GM12878 (cell line): Measurements from ENCODE around the gene TMEM61. TPM values are rescaled to one million over a fixed set of nuclear protein-coding genes. Genes with fewer than 3 reads are reported as not detected.

ENCODE experiments used
- ATAC-seq: fragments of 200-7000 bp; cut with Tn5 transposase; 3 replicates; pipeline ENCODE4 v1.9.1; 2020; ENCODE audit warnings: mild to moderate bottlenecking, moderate library complexity
- BruUV-seq: library from RNA; stranded (reverse); fragments of 400-500 nt; replicated peaks from 2 replicates; lab custom pipeline; 2021; lab: Mats Ljungman, UMichigan
- CTCF ChIA-PET: fragments of 300-600 bp; sonication (Branson Sonifier 250); formaldehyde crosslinking; extraction: SDS; loops from one replicate; lab custom pipeline; 2021; ENCODE audit warnings: inconsistent platforms; lab: Yijun Ruan, JAX
- POLR2A ChIA-PET: fragments of 350-600 bp; formaldehyde crosslinking; extraction: SDS; loops from one replicate; lab custom pipeline; 2021; ENCODE audit warnings: inconsistent platforms; lab: Charles Lee
- RAD21 ChIA-PET: fragments of 300-600 bp; sonication (Branson Sonifier 250); formaldehyde crosslinking; loops from one replicate; lab custom pipeline; 2023; ENCODE audit warnings: antibody characterized with exemption; ENCODE audit not compliant: unreplicated experiment; lab: Charles Lee
- SMC1A ChIA-PET: fragments of 300-600 bp; sonication (Branson Sonifier 250); formaldehyde crosslinking; loops from one replicate; lab custom pipeline; 2023; ENCODE audit not compliant: unreplicated experiment, uncharacterized antibody; lab: Charles Lee
- DNase-seq: peaks from one replicate; pipeline ENCODE4 v3.0.0-alpha.2; 2011; ENCODE audit warnings: low read depth, low spot score
- FAIRE-seq: peaks from 3 replicates; lab custom pipeline; 2011; peaks lifted over from hg19 to GRCh38; lab: Jason Lieb, UNC
- H2AFZ ChIP-seq: 2 replicates; pipeline ENCODE4 v1.6.0; 2011; ENCODE audit warnings: low read depth, low read length, control low read depth; ENCODE audit not compliant: control insufficient read depth
- H3K27ac ChIP-seq: 2 replicates; pipeline ENCODE4 v1.5.1; 2011; ENCODE audit warnings: control low read depth; ENCODE audit not compliant: control insufficient read depth, insufficient read depth
- H3K27me3 ChIP-seq, 2 experiments: replicated peaks in 1 of 2; 2 replicates each; pipeline versions ENCODE4 v1.6.0 to v1.6.1; 2011; ENCODE audit warnings: low read length in 1 of 2; ENCODE audit not compliant: control insufficient read depth in 2 of 2, insufficient read depth in 2 of 2
- H3K36me3 ChIP-seq, 2 experiments: 2 replicates each; pipeline ENCODE4 v1.5.1; 2011; ENCODE audit warnings: low read length in 1 of 2; ENCODE audit not compliant: control insufficient read depth in 2 of 2, insufficient read depth in 2 of 2
- H3K4me1 ChIP-seq: 2 replicates; pipeline ENCODE4 v1.6.1; 2011; ENCODE audit warnings: mild to moderate bottlenecking, low read length, moderate library complexity, mixed read lengths; ENCODE audit not compliant: control insufficient read depth, insufficient read depth
- H3K4me2 ChIP-seq: 2 replicates; pipeline ENCODE4 v1.6.0; 2011; ENCODE audit warnings: control low read depth; ENCODE audit not compliant: control insufficient read depth, insufficient read depth
- H3K4me3 ChIP-seq: fragments of 200-600 bp; sonication (generic); 2 replicates; pipeline ENCODE4 v1.5.1; 2016
- H3K79me2 ChIP-seq: 2 replicates; pipeline ENCODE4 v1.6.0; 2011; ENCODE audit warnings: low read length; ENCODE audit not compliant: control insufficient read depth, insufficient read depth
- H3K9ac ChIP-seq: 2 replicates; pipeline ENCODE4 v1.8.0; 2011; ENCODE audit warnings: low read length, control low read depth, mixed read lengths; ENCODE audit not compliant: control insufficient read depth, insufficient read depth
- H3K9me3 ChIP-seq: replicated peaks from 3 replicates; pipeline ENCODE4 v1.5.1; 2011; ENCODE audit warnings: mild to moderate bottlenecking, low read length; ENCODE audit not compliant: control insufficient read depth, insufficient read depth
- H4K20me1 ChIP-seq: 2 replicates; pipeline ENCODE4 v1.6.0; 2011; ENCODE audit not compliant: control insufficient read depth, insufficient read depth
- ASH2L ChIP-seq: fragments of 300-600, 200-600 bp; sonication (generic); IDR thresholded peaks from 2 replicates; pipeline ENCODE4 v1.6.1; 2017; ENCODE audit warnings: low read depth, mild to moderate bottlenecking, borderline replicate concordance
- BHLHE40 ChIP-seq, 2 experiments: fragments of 450-650 bp in 1 of 2; IDR thresholded peaks; 2 replicates each; pipeline ENCODE4 v1.6.1; 2011 to 2017; ENCODE audit warnings: low read depth in 2 of 2, borderline replicate concordance in 1 of 2, improper control_type of control experiment in 1 of 2, low read length in 1 of 2, mild to moderate bottlenecking in 1 of 2
- CBFB ChIP-seq: IDR thresholded peaks from 2 replicates; pipeline ENCODE4 v1.6.1; 2016; ENCODE audit warnings: antibody characterized with exemption, low read depth
- IKZF2 ChIP-seq, 2 experiments: fragments of 450-650 bp; IDR thresholded peaks; 2 replicates each; pipeline ENCODE4 v1.6.1; 2017; ENCODE audit warnings: mild to moderate bottlenecking in 2 of 2, moderate library complexity in 2 of 2
- IRF4 ChIP-seq: IDR thresholded peaks from 2 replicates; pipeline ENCODE4 v1.6.1; 2011; ENCODE audit warnings: low read depth, low read length
- IRF5 ChIP-seq: fragments of 450-650 bp; IDR thresholded peaks from 2 replicates; pipeline ENCODE4 v1.6.1; 2017; ENCODE audit warnings: borderline replicate concordance
- KDM1A ChIP-seq: fragments of 200-600 bp; sonication (generic); IDR thresholded peaks from 2 replicates; pipeline ENCODE4 v1.6.1; 2016; ENCODE audit warnings: borderline replicate concordance
- MAX ChIP-seq: IDR thresholded peaks from 2 replicates; pipeline ENCODE4 v1.6.1; 2012; ENCODE audit warnings: low read depth, low read length, improper control_type of control experiment
- NFIC ChIP-seq: IDR thresholded peaks from 2 replicates; pipeline ENCODE4 v1.6.1; 2012; ENCODE audit warnings: low read depth, mild to moderate bottlenecking, inconsistent platforms, low read length, moderate library complexity
- NFXL1 ChIP-seq: fragments of 450-650 bp; IDR thresholded peaks from 2 replicates; pipeline ENCODE4 v1.6.1; 2017; ENCODE audit warnings: antibody characterized with exemption, mild to moderate bottlenecking, borderline replicate concordance
- NRF1 ChIP-seq: conservative IDR thresholded peaks from 2 replicates; pipeline ENCODE4 v1.6.1; 2011; ENCODE audit warnings: mild to moderate bottlenecking, low read depth, low read length, improper control_type of control experiment
- RAD21 ChIP-seq: IDR thresholded peaks from 2 replicates; pipeline ENCODE4 v1.6.1; 2011; ENCODE audit warnings: mild to moderate bottlenecking, low read depth, low read length, moderate library complexity; ENCODE audit not compliant: insufficient read depth
- RCOR1 ChIP-seq: conservative IDR thresholded peaks from 2 replicates; pipeline ENCODE4 v1.6.1; 2012; ENCODE audit warnings: low read depth, low read length, improper control_type of control experiment
- SMAD1 ChIP-seq: fragments of 450-650 bp; IDR thresholded peaks from 2 replicates; pipeline ENCODE4 v1.6.1; 2018; ENCODE audit warnings: mild to moderate bottlenecking, low read depth; ENCODE audit not compliant: partially characterized antibody
- STAT1 ChIP-seq: fragments of 450-650 bp; conservative IDR thresholded peaks from 2 replicates; pipeline ENCODE4 v1.6.1; 2014; ENCODE audit warnings: antibody characterized with exemption, mild to moderate bottlenecking
- ZBTB40 ChIP-seq: fragments of 450-650 bp; IDR thresholded peaks from 2 replicates; pipeline ENCODE4 v1.6.1; 2016; ENCODE audit warnings: mild to moderate bottlenecking, moderate library complexity, borderline replicate concordance
- ZNF384 ChIP-seq: IDR thresholded peaks from 2 replicates; pipeline ENCODE4 v1.6.1; 2012; ENCODE audit warnings: low read depth, mild to moderate bottlenecking, low read length, improper control_type of control experiment, borderline replicate concordance
- ZNF622 ChIP-seq: fragments of 450-650 bp; IDR thresholded peaks from 2 replicates; pipeline ENCODE4 v1.6.1; 2017; ENCODE audit warnings: mild to moderate bottlenecking, inconsistent platforms
- WGBS: methylation state at CpG from one replicate; pipeline ENCODE4 v1.1.6; 2016; ENCODE audit warnings: low lambda C conversion rate; ENCODE audit not compliant: insufficient replicate concordance, insufficient coverage; ENCODE audit errors: missing lambda C conversion rate; 5-methylcytosine and 5-hydroxymethylcytosine counted together
- in situ Hi-C: fragments of 300-500 bp; cut with MboI; formaldehyde crosslinking; loops from 9 replicates; pipeline ENCODE4 v1.14.3; 2018; ENCODE audit warnings: mixed read lengths
- intact Hi-C: fragments of 100-400 bp; cut with micrococcal nuclease; formaldehyde crosslinking; loops from one replicate; pipeline ENCODE4 v1.14.2; 2022; ENCODE audit not compliant: unreplicated experiment
- polyA plus RNA-seq, 11 experiments: library from polyadenylated mRNA; depleted of rRNA in 4 of 11; unstranded in 6 of 11; stranded (reverse) in 5 of 11; fragments of >200 nt; fragmentation: Nextera tagmentation in 4 of 11; fragmentation: Illumina TruSeq in 1 of 11; extraction: Ambion mirVana in 4 of 11; extraction: Trizol in 1 of 11; gene quantifications; 1 replicate in 1 of 11; 2 replicates in 10 of 11; pipeline versions ENCODE4 v1.2.1 to v1.2.3, GENCODE V29; 2011 to 2016; ENCODE audit warnings: inconsistent platforms in 2 of 11, missing spikeins in 2 of 11, low read depth in 1 of 11
- total RNA-seq, 4 experiments: library from RNA; depleted of rRNA in 3 of 4; stranded (reverse); fragments of >200 nt in 3 of 4; fragmentation: Illumina TruSeq in 1 of 4; extraction: Trizol in 1 of 4; gene quantifications; 2 replicates each; pipeline versions ENCODE4 v1.2.1 to v1.2.3, GENCODE V29; 2013 to 2021

TMEM61 gene
- total and polyA plus RNA-seq, 10 of the 15 experiments (the other 5 are each of a cell fraction or from before 2014, with no cell fraction given) = not detected

GRCh38 chr1:55041613-55042012 lies 61.2 kb downstream of the TMEM61 start:
- peaks cover 4 to 8% of the 10 kb centered on the region in 2 experiments for H3K27me3 ChIP-seq
- no peak overlapping the region for H3K4me2 ChIP-seq
- intact Hi-C loops (no loop called here), in situ Hi-C loops (no loop called here)
- H3K36me3 ChIP-seq = no peaks in the 10 kb centered on the region
- no peaks in the 10 kb centered on the region for H3K79me2 ChIP-seq
- no peak overlapping the region for H2AFZ ChIP-seq
- H3K4me1 ChIP-seq = no peaks in the 10 kb centered on the region
- ChIA-PET RAD21 (no interaction called here), POLR2A (no interaction called here), SMC1A (interaction anchor here (0.6 kb wide), 1 partner anchor 1907 kb away, joined by 3 read pairs; no protein-coding TSS in a partner anchor), CTCF (interaction anchor here (1.2 kb wide), 1 partner anchor 97 kb away, joined by 3 read pairs; no protein-coding TSS in a partner anchor)
- no peak for ATAC-seq
- FAIRE-seq = no peak
- H4K20me1 ChIP-seq = no peaks in the 10 kb centered on the region; the same call in 1 of the 2 replicates
- WGBS = 35% methylated on average over 3 of the region's 3 CpGs
- H3K27ac ChIP-seq = no peak overlapping the region
- BruUV-seq = no TSS peak
- H3K9me3 ChIP-seq = no peaks in the 10 kb centered on the region
- no peak overlapping the region for H3K4me3 ChIP-seq
- DNase-seq = no peak
- no peak overlapping the region for H3K9ac ChIP-seq
- TF ChIP-seq SMAD1 = no peak
- no peak for TF ChIP-seq IRF5
- TF ChIP-seq KDM1A = no peak
- no peak for TF ChIP-seq ZNF622
- no peak for TF ChIP-seq RCOR1
- no peak for TF ChIP-seq ZBTB40
- TF ChIP-seq NRF1 = no peak
- no peak for TF ChIP-seq CBFB
- TF ChIP-seq STAT1 = no peak
- no peak for TF ChIP-seq IRF4
- TF ChIP-seq MAX = no peak
- TF ChIP-seq BHLHE40 (IDR thresholded peaks at IDR 0.05; ENCODE audit: borderline replicate concordance in 1 of 2, low read depth in 2 of 2, low read length in 1 of 2) = no peak
- TF ChIP-seq ZNF384 = no peak
- TF ChIP-seq NFIC = no peak
- TF ChIP-seq IKZF2 (IDR thresholded peaks at IDR 0.05) = no peak
- no peak for TF ChIP-seq ASH2L
- no peak for TF ChIP-seq NFXL1
- TF ChIP-seq RAD21 = no peak
